CD4-positive, alpha-beta T cell treated with Interleukin-1 beta for 1 hour (primary cell): ENCODE data around the gene SMAD7.

Source experiments
- DNase-seq, 2 donors: peaks; one replicate each; pipeline ENCODE4 v3.0.0-alpha.2; 2020 to 2022

The SMAD7 gene

GRCh38 chr18:48959921-48960920 is 9.5 kb upstream of the SMAD7 start:
- DNase-seq = no peak

- no peak for DNase-seq
Measured at GRCh38 chr18:48959551-48959920, 8.8 kb upstream of the SMAD7 start.

- DNase-seq = no peak
Measured at GRCh38 chr18:48958951-48959350, 8.2 kb upstream of the SMAD7 start.

GRCh38 chr18:48957616-48958015 is 6.9 kb upstream of the SMAD7 start:
- DNase-seq = no peak

- DNase-seq = no peak
Measured at GRCh38 chr18:48957136-48957535, 6.4 kb upstream of the SMAD7 start.

GRCh38 chr18:48956356-48956755 is 5.6 kb upstream of the SMAD7 start:
- no peak for DNase-seq

GRCh38 chr18:48955830-48956261 is 5.1 kb upstream of the SMAD7 start:
- no peak for DNase-seq

- DNase-seq = no peak
Measured at GRCh38 chr18:48954886-48955819, 4.4 kb upstream of the SMAD7 start.

- DNase-seq = peak in 1 of 2 donors; percentile 65
Measured at GRCh38 chr18:48953104-48953706, 2.4 kb upstream of the SMAD7 start.

GRCh38 chr18:48952287-48953103 is 1.7 kb upstream of the SMAD7 start:
- DNase-seq = peak; percentile 56 to 63

GRCh38 chr18:48951448-48952286 is 902 bp upstream of the SMAD7 start:
- DNase-seq = peak; percentile 85 to 90

GRCh38 chr18:48949606-48950535 is 894 bp downstream of the SMAD7 start:
- peak; percentile 34 to 44 for DNase-seq

- peak; percentile 63 to 68 for DNase-seq
Measured at GRCh38 chr18:48949050-48949605, 1.6 kb downstream of the SMAD7 start.

- DNase-seq = peak; percentile 65 to 75
Measured at GRCh38 chr18:48948112-48949049, 2.4 kb downstream of the SMAD7 start.

- no peak for DNase-seq
Measured at GRCh38 chr18:48947560-48947959, 3.2 kb downstream of the SMAD7 start.

- DNase-seq = no peak
Measured at GRCh38 chr18:48947092-48947491, 3.7 kb downstream of the SMAD7 start.

- DNase-seq = no peak
Measured at GRCh38 chr18:48946329-48946835, 4.4 kb downstream of the SMAD7 start.

GRCh38 chr18:48945953-48946217 is 4.9 kb downstream of the SMAD7 start:
- no peak for DNase-seq
